Fibroblast of villous mesenchyme (primary cell): ENCODE results near the gene STH. TPM values are rescaled to one million over a fixed set of nuclear protein-coding genes. Genes with fewer than 3 reads are reported as not detected.
"Not testable (repeated sequence)": the region's sequence is repeated elsewhere in the genome, so short reads cannot be mapped to it uniquely, and the experiment has no call there.

Source experiments
- DNase-seq: peaks from one replicate; pipeline ENCODE4 v3.0.0-alpha.2; 2010; ENCODE audit warnings: low read depth
- H3K4me3 ChIP-seq: 2 replicates; pipeline ENCODE4 v1.5.1; 2011; ENCODE audit warnings: low read depth, mild to moderate bottlenecking, low read length
- total RNA-seq: library from RNA; depleted of rRNA; stranded (reverse); fragments of >200 nt; gene quantifications from 2 replicates; pipeline ENCODE4 v1.2.3, GENCODE V29; 2012
- TF ChIP-seq, protein P1 (sequence below): IDR thresholded peaks from 2 replicates; pipeline ENCODE4 v1.5.1; 2012; ENCODE audit warnings: low read depth, mild to moderate bottlenecking, low read length; ENCODE audit not compliant: insufficient read depth

The STH gene
- total RNA-seq, 1 donor = not detected

DNA sequence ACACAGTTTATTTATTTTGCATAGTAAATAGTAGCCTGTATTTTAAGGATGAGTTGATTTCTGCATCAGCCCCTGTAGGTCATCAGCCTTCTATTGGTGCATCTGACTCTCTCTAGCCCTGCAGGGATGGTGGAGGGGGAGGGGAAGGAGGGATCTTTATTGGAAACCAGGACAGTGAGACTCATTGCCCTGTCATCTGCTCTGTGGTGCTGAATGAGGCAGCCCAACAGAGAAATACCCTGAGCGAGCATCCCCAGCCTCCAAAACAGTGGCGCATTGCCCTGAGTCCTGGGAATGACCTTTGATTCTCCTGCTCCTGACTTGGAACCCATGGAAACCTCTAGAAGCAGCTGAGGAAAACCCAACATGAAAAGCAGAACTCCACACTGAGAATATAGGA, 45.5 kb upstream of the STH start:
- DNase-seq = no peak
- TF ChIP-seq, protein P1, sequence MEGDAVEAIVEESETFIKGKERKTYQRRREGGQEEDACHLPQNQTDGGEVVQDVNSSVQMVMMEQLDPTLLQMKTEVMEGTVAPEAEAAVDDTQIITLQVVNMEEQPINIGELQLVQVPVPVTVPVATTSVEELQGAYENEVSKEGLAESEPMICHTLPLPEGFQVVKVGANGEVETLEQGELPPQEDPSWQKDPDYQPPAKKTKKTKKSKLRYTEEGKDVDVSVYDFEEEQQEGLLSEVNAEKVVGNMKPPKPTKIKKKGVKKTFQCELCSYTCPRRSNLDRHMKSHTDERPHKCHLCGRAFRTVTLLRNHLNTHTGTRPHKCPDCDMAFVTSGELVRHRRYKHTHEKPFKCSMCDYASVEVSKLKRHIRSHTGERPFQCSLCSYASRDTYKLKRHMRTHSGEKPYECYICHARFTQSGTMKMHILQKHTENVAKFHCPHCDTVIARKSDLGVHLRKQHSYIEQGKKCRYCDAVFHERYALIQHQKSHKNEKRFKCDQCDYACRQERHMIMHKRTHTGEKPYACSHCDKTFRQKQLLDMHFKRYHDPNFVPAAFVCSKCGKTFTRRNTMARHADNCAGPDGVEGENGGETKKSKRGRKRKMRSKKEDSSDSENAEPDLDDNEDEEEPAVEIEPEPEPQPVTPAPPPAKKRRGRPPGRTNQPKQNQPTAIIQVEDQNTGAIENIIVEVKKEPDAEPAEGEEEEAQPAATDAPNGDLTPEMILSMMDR = no peak

DNA sequence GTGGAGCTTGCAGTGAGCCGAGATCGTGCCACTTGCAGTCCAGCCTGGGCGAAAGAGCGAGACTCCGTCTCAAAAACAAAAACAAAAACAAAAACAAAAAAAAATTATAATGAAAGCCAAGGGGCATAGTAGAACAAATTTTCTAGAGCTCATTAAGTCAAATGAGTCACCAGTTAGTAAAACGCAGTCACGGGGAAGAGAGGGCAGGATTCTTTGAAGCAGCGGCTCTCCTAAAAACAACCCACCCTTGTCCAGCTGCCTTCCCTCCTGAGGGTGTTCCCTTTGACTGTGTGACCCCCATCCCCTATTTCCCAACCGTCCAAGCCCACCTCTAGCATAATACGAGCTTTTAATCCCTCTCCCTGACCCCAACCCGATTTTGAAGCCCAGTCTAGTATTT, 44.1 kb upstream of the STH start:
- H3K4me3 ChIP-seq = no peak overlapping the region
- TF ChIP-seq, protein P1 = no peak
- DNase-seq = no peak

More for the DNA sequence above, 45.5 kb upstream of the STH start:
- H3K4me3 ChIP-seq = no peak overlapping the region

DNA sequence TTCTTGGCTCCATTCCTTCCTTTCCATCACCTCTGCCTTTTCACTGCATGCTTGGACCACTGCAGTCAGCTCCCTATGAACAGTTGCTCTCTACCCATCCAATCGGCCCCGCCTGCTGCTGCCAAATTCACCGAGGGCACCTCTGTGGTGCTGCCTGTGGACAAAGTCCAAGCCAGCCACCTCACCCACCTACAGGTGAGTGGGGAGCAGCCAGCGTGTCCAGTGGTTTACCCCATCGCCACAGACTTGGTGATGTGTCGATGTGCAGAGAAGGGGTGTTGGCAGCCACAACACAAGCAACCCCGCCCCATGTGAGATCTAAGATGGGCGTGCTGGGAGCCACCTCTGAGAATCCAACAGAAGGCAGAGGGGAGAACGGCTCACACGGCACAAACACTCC, 43.7 kb upstream of the STH start:
- TF ChIP-seq, protein P1 = no peak
- no peak for DNase-seq
- no peak overlapping the region for H3K4me3 ChIP-seq

DNA sequence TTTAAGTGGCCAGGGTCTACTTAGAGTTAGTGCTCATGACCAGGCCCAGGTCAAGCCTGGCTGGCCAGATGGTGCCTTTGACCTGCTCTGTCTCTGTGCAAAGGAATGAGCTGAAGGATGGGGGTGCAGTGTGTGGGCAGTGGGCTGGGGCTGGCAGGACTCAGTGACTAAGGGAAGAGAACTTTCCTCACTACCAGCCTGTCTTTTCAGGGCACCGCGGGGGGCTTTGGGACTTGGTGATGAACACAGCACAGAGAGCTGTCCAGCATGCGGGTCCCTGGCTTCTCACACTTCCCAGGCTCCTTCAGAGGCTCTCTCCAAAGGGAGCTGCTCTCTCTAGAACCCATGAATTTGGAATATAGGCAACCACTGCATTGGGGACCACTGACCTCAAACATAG, 43.0 kb upstream of the STH start:
- no peak for DNase-seq
- H3K4me3 ChIP-seq = no peak overlapping the region
- TF ChIP-seq, protein P1 = no peak

DNA sequence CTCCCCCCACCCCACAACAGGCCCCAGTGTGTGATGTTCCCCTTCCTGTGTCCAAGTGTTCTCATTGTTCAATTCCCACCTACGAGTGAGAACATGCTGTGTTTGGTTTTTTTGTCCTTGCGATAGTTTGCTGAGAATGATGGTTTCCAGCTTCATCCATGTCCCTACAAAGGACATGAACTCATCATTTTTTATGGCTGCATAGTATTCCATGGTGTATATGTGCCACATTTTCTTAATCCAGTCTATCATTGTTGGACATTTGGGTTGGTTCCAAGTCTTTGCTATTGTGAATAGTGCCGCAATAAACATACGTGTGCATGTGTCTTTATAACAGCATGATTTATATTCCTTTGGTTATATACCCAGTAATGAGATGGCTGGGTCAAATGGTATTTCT, 42.3 kb upstream of the STH start:
- DNase-seq, H3K4me3 ChIP-seq: not testable (repeated sequence)

DNA sequence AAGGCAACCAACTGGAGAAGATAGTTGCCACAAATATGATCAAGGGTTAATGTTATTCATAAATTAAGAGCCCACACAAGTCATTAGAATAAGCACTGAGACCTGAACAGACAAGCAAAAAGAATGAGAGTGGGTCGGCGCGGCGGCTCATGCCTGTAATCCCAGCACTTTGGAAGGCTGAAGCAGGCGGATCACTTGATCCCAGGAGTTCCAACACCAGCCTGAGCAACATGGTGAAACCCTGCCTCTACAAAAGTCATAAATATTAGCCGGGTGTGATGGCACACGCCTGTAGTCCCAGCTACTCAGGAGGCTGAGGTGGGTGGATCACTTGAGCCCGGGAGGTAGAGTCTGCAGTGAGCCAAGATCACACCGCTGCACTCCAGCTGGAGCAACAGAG, 40.7 kb upstream of the STH start:
- no peak for DNase-seq
- TF ChIP-seq, protein P1 = no peak
- H3K4me3 ChIP-seq = no peak overlapping the region

DNA sequence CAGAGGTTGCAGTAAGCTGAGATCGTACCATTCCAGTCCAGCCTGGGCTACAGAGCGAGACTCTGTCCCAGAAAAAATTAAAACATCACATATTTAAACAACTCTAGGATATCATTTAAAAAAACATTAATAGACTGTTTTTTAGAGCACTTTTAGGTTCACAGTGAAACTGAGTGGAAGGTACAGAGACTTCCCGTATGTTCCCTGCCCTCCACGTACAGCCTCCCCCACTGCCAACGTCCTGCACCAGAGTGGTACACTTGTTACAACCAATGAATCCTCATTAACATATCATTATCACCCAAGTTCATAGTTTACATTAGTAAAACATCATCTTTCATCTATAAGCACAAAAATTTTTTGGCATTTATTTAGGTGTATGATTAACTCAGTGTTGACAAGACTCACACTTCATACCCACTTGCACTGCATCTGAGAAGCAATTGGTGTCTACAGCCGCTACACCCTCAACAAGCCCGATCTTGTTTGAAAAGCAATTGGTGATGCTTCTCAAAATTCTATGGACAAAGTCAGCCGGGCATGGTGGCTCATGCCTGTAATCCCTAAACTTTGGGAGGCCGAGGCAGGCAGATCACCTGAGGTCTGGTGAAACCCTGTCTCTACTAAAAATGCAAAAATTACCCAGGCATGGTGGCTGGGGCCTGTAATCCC, 39.9 kb upstream of the STH start:
- TF ChIP-seq, protein P1 = no peak
- no peak for DNase-seq
- no peak overlapping the region for H3K4me3 ChIP-seq
